ENCODE data around the gene PSMB4. TPM values are rescaled to one million over a fixed set of nuclear protein-coding genes. Genes with fewer than 3 reads are reported as not detected.

Gene PSMB4
- total and polyA plus RNA-seq, 2 donors (not counting 1 experiment from before 2014, with no cell fraction given), result 339 to 370 TPM

GRCh38 chr1:151364996-151365395 is 34.4 kb upstream of the PSMB4 start:
- Histone ChIP-seq H3K36me3 (ENCODE audit: control insufficient read depth, insufficient read depth, low read length) (peaks cover 1% of the 10 kb centered on the region), H4K20me1 (ENCODE audit: control insufficient read depth, extremely low read depth, insufficient read depth, low read length) (no peaks in the 10 kb centered on the region), H2AFZ (ENCODE audit: low read length) (no peak overlapping the region), H3K4me3 (replicated peaks in 1 of 4; ENCODE audit: control extremely low read depth in 1 of 4, insufficient read depth in 1 of 4, low read depth in 3 of 4, low read length in 4 of 4) (no peak overlapping the region), H3K4me1 (ENCODE audit: control insufficient read depth, extremely low read depth, insufficient read depth, low read length) (no peaks in the 10 kb centered on the region), H3K4me2 (ENCODE audit: extremely low read depth, insufficient read depth, low read length) (no peak overlapping the region), H3K27me3 (ENCODE audit: control insufficient read depth, insufficient read depth, low read length) (no peaks in the 10 kb centered on the region), H3K79me2 (ENCODE audit: control insufficient read depth, insufficient read depth, low read length) (no peaks in the 10 kb centered on the region), H3K9ac (ENCODE audit: insufficient read depth, low read length) (no peak overlapping the region), H3K9me3 (ENCODE audit: control insufficient read depth, insufficient read depth, low read depth, low read length) (no peaks in the 10 kb centered on the region), H3K27ac (ENCODE audit: insufficient read depth, low read length) (no peak overlapping the region)
- TF ChIP-seq EZH2 (IDR thresholded peaks at IDR 0.05; ENCODE audit: low read length, missing control alignments), result no peak
- TF ChIP-seq, protein P1, sequence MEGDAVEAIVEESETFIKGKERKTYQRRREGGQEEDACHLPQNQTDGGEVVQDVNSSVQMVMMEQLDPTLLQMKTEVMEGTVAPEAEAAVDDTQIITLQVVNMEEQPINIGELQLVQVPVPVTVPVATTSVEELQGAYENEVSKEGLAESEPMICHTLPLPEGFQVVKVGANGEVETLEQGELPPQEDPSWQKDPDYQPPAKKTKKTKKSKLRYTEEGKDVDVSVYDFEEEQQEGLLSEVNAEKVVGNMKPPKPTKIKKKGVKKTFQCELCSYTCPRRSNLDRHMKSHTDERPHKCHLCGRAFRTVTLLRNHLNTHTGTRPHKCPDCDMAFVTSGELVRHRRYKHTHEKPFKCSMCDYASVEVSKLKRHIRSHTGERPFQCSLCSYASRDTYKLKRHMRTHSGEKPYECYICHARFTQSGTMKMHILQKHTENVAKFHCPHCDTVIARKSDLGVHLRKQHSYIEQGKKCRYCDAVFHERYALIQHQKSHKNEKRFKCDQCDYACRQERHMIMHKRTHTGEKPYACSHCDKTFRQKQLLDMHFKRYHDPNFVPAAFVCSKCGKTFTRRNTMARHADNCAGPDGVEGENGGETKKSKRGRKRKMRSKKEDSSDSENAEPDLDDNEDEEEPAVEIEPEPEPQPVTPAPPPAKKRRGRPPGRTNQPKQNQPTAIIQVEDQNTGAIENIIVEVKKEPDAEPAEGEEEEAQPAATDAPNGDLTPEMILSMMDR (conservative IDR thresholded peaks at IDR 0.05 in 1 of 2, IDR thresholded peaks at IDR 0.05 in 1 of 2; ENCODE audit: low read depth in 1 of 2, low read length in 2 of 2), result no peak
- DNase-seq (ENCODE audit: low read depth in 2 of 2), result no peak

GRCh38 chr1:151367658-151368392 is 31.5 kb upstream of the PSMB4 start:
- Histone ChIP-seq H3K9ac (ENCODE audit: insufficient read depth, low read length) (no peak overlapping the region), H2AFZ (ENCODE audit: low read length) (no peak overlapping the region), H3K27ac (ENCODE audit: insufficient read depth, low read length) (no peak overlapping the region), H4K20me1 (ENCODE audit: control insufficient read depth, extremely low read depth, insufficient read depth, low read length) (no peaks in the 10 kb centered on the region), H3K36me3 (ENCODE audit: control insufficient read depth, insufficient read depth, low read length) (peaks cover 1% of the 10 kb centered on the region), H3K79me2 (ENCODE audit: control insufficient read depth, insufficient read depth, low read length) (no peaks in the 10 kb centered on the region), H3K4me1 (ENCODE audit: control insufficient read depth, extremely low read depth, insufficient read depth, low read length) (peaks cover 3% of the 10 kb centered on the region), H3K9me3 (ENCODE audit: control insufficient read depth, insufficient read depth, low read depth, low read length) (no peaks in the 10 kb centered on the region), H3K4me3 (replicated peaks in 1 of 4; ENCODE audit: control extremely low read depth in 1 of 4, insufficient read depth in 1 of 4, low read depth in 3 of 4, low read length in 4 of 4) (no peak overlapping the region), H3K27me3 (ENCODE audit: control insufficient read depth, insufficient read depth, low read length) (no peaks in the 10 kb centered on the region), H3K4me2 (ENCODE audit: extremely low read depth, insufficient read depth, low read length) (no peak overlapping the region)
- no peak for TF ChIP-seq EZH2 (IDR thresholded peaks at IDR 0.05; ENCODE audit: low read length, missing control alignments)
- TF ChIP-seq, protein P1 (conservative IDR thresholded peaks at IDR 0.05 in 1 of 2, IDR thresholded peaks at IDR 0.05 in 1 of 2; ENCODE audit: low read depth in 1 of 2, low read length in 2 of 2), result no peak
- no peak for DNase-seq (ENCODE audit: low read depth in 2 of 2)

GRCh38 chr1:151368393-151369301 is 30.7 kb upstream of the PSMB4 start:
- peaks cover 1% of the 10 kb centered on the region for H3K36me3 ChIP-seq (ENCODE audit: control insufficient read depth, insufficient read depth, low read length)
- peaks cover 3% of the 10 kb centered on the region for H3K4me1 ChIP-seq (ENCODE audit: control insufficient read depth, extremely low read depth, insufficient read depth, low read length)
- DNase-seq (ENCODE audit: low read depth in 2 of 2), result no peak
- no peaks in the 10 kb centered on the region for H4K20me1 ChIP-seq (ENCODE audit: control insufficient read depth, extremely low read depth, insufficient read depth, low read length)
- H3K4me2 ChIP-seq (ENCODE audit: extremely low read depth, insufficient read depth, low read length), result no peak overlapping the region
- no peak overlapping the region for H3K27ac ChIP-seq (ENCODE audit: insufficient read depth, low read length)
- no peaks in the 10 kb centered on the region for H3K9me3 ChIP-seq (ENCODE audit: control insufficient read depth, insufficient read depth, low read depth, low read length)
- H3K27me3 ChIP-seq (ENCODE audit: control insufficient read depth, insufficient read depth, low read length), result no peaks in the 10 kb centered on the region
- no peak for TF ChIP-seq EZH2 (IDR thresholded peaks at IDR 0.05; ENCODE audit: low read length, missing control alignments)
- TF ChIP-seq, protein P1 (conservative IDR thresholded peaks at IDR 0.05 in 1 of 2, IDR thresholded peaks at IDR 0.05 in 1 of 2; ENCODE audit: low read depth in 1 of 2, low read length in 2 of 2), result no peak
- no peak overlapping the region for H2AFZ ChIP-seq (ENCODE audit: low read length)
- H3K9ac ChIP-seq (ENCODE audit: insufficient read depth, low read length), result no peak overlapping the region
- H3K4me3 ChIP-seq (replicated peaks in 1 of 4; ENCODE audit: control extremely low read depth in 1 of 4, insufficient read depth in 1 of 4, low read depth in 3 of 4, low read length in 4 of 4), result no peak overlapping the region
- H3K79me2 ChIP-seq (ENCODE audit: control insufficient read depth, insufficient read depth, low read length), result no peaks in the 10 kb centered on the region

Measured in fibroblast of lung (primary cell).